Measurements from ENCODE around the gene PLEKHF1.
"Not testable (repeated sequence)": the region's sequence is repeated elsewhere in the genome, so short reads cannot be mapped to it uniquely, and the experiment has no call there.

Gene PLEKHF1

GRCh38 chr19:29670255-29670654, 5.0 kb downstream of the PLEKHF1 start:
- Histone ChIP-seq H3K27me3 (ENCODE audit: control insufficient read depth, low read length) (peaks cover 20% of the 10 kb centered on the region), H3K9me2 (replicated peaks; ENCODE audit: control insufficient read depth, low read length) (no peaks in the 10 kb centered on the region), H3K36me3 (ENCODE audit: control insufficient read depth, low read length) (no peaks in the 10 kb centered on the region), H3K27ac (ENCODE audit: low read depth, low read length) (no peak overlapping the region), H3K4me1 (ENCODE audit: control insufficient read depth, low read length) (peaks cover 53% of the 10 kb centered on the region), H3K79me2 (ENCODE audit: control insufficient read depth, low read length) (no peaks in the 10 kb centered on the region), H3K9me3 (ENCODE audit: control insufficient read depth, insufficient read depth, low read length) (no peaks in the 10 kb centered on the region), H3K4me2 (ENCODE audit: low read length) (no peak overlapping the region), H3K4me3 (ENCODE audit: low read length) (no peak overlapping the region), H4K20me1 (ENCODE audit: control insufficient read depth, insufficient read depth, low read depth, low read length) (no peaks in the 10 kb centered on the region), H3F3A (ENCODE audit: control insufficient read depth, insufficient read depth) (0 out of 2 replicates have a peak, but pooled peaks cover 3% of the 10 kb centered on the region)
- no peak for TF ChIP-seq EZH2phosphoT487 (IDR thresholded peaks at IDR 0.05; ENCODE audit: borderline replicate concordance, low read length)
- no peak for TF ChIP-seq CTCF (IDR thresholded peaks at IDR 0.05; ENCODE audit: low read depth, low read length, poor library complexity, severe bottlenecking)

- H3K4me1 ChIP-seq (ENCODE audit: control insufficient read depth, low read length) = peaks cover 46% of the 10 kb centered on the region
- H3K4me2 ChIP-seq (ENCODE audit: low read length) = peak overlapping the region; percentile 32
- peak overlapping the region; percentile 3; the same call in 1 of the 2 replicates for H3K4me3 ChIP-seq (ENCODE audit: low read length)
Observed at GRCh38 chr19:29671026-29671392, 5.7 kb downstream of the PLEKHF1 start.

GRCh38 chr19:29671393-29672160, 6.3 kb downstream of the PLEKHF1 start:
- Histone ChIP-seq H3K79me2 (ENCODE audit: control insufficient read depth, low read length) (no peaks in the 10 kb centered on the region), H3K4me3 (ENCODE audit: low read length) (peak overlapping the region; percentile 3; the same call in 1 of the 2 replicates), H4K20me1 (ENCODE audit: control insufficient read depth, insufficient read depth, low read depth, low read length) (no peaks in the 10 kb centered on the region), H3K9me2 (replicated peaks; ENCODE audit: control insufficient read depth, low read length) (no peaks in the 10 kb centered on the region), H3K27ac (ENCODE audit: low read depth, low read length) (no peak overlapping the region), H3K4me2 (ENCODE audit: low read length) (peak overlapping the region; percentile 32), H3K27me3 (ENCODE audit: control insufficient read depth, low read length) (peaks cover 7% of the 10 kb centered on the region), H3F3A (ENCODE audit: control insufficient read depth, insufficient read depth) (0 out of 2 replicates have a peak, but pooled peaks cover 3% of the 10 kb centered on the region), H3K9me3 (ENCODE audit: control insufficient read depth, insufficient read depth, low read length) (no peaks in the 10 kb centered on the region), H3K4me1 (ENCODE audit: control insufficient read depth, low read length) (peaks cover 44% of the 10 kb centered on the region), H3K36me3 (ENCODE audit: control insufficient read depth, low read length) (no peaks in the 10 kb centered on the region)
- TF ChIP-seq EZH2phosphoT487 (IDR thresholded peaks at IDR 0.05; ENCODE audit: borderline replicate concordance, low read length) (no peak), CTCF (IDR thresholded peaks at IDR 0.05; ENCODE audit: low read depth, low read length, poor library complexity, severe bottlenecking) (peak; percentile 57)

More at GRCh38 chr19:29671026-29671392, 5.7 kb downstream of the PLEKHF1 start:
- H4K20me1 ChIP-seq (ENCODE audit: control insufficient read depth, insufficient read depth, low read depth, low read length); H3F3A ChIP-seq (ENCODE audit: control insufficient read depth, insufficient read depth); H3K36me3 ChIP-seq (ENCODE audit: control insufficient read depth, low read length); H3K9me3 ChIP-seq (ENCODE audit: control insufficient read depth, insufficient read depth, low read length); H3K9me2 ChIP-seq (replicated peaks; ENCODE audit: control insufficient read depth, low read length); H3K27ac ChIP-seq (ENCODE audit: low read depth, low read length); H3K79me2 ChIP-seq (ENCODE audit: control insufficient read depth, low read length): not testable (repeated sequence)
- peaks cover 13% of the 10 kb centered on the region for H3K27me3 ChIP-seq (ENCODE audit: control insufficient read depth, low read length)

- H3K4me1 ChIP-seq (ENCODE audit: control insufficient read depth, low read length) = peaks cover 37% of the 10 kb centered on the region
- H3K36me3 ChIP-seq (ENCODE audit: control insufficient read depth, low read length) = no peaks in the 10 kb centered on the region
- H4K20me1 ChIP-seq (ENCODE audit: control insufficient read depth, insufficient read depth, low read depth, low read length) = no peaks in the 10 kb centered on the region
- H3K79me2 ChIP-seq (ENCODE audit: control insufficient read depth, low read length) = no peaks in the 10 kb centered on the region
- H3K4me2 ChIP-seq (ENCODE audit: low read length) = peak overlapping the region; percentile 51
- no peaks in the 10 kb centered on the region for H3K27me3 ChIP-seq (ENCODE audit: control insufficient read depth, low read length)
- H3K4me3 ChIP-seq (ENCODE audit: low read length) = no peak overlapping the region
- TF ChIP-seq CTCF (IDR thresholded peaks at IDR 0.05; ENCODE audit: low read depth, low read length, poor library complexity, severe bottlenecking) (no peak), EZH2phosphoT487 (IDR thresholded peaks at IDR 0.05; ENCODE audit: borderline replicate concordance, low read length) (no peak)
- H3K9me3 ChIP-seq (ENCODE audit: control insufficient read depth, insufficient read depth, low read length) = no peaks in the 10 kb centered on the region
- 0 out of 2 replicates have a peak, but pooled peaks cover 3% of the 10 kb centered on the region for H3F3A ChIP-seq (ENCODE audit: control insufficient read depth, insufficient read depth)
- H3K27ac ChIP-seq (ENCODE audit: low read depth, low read length) = no peak overlapping the region
- H3K9me2 ChIP-seq (replicated peaks; ENCODE audit: control insufficient read depth, low read length) = no peaks in the 10 kb centered on the region
Observed at GRCh38 chr19:29672319-29672932, 7.2 kb downstream of the PLEKHF1 start.

Data from DOHH2 (cell line).